T-helper 17 cell (primary cell): ENCODE data around the gene MACIR. TPM values are rescaled to one million over a fixed set of nuclear protein-coding genes. Genes with fewer than 3 reads are reported as not detected.

Experiments
- ATAC-seq: fragments of 150-1000 bp; cut with Tn5 transposase; 2 replicates; pipeline ENCODE4 v1.10.0; 2021; ENCODE audit warnings: mild to moderate bottlenecking, moderate library complexity
- DNase-seq, 3 donors: peaks; one replicate each; pipeline versions ENCODE4 v3.0.0 to v3.0.0-alpha.2; 2020 to 2021
- H3K9me3 ChIP-seq: one replicate; pipeline ENCODE4 v1.7.0; 2013; ENCODE audit warnings: low read length, mild to moderate bottlenecking; ENCODE audit not compliant: control insufficient read depth, poor library complexity, severe bottlenecking
- H3K27ac Mint-ChIP-seq: one replicate; pipeline ENCODE4 v1.8.0; 2022; ENCODE audit warnings: mild to moderate bottlenecking, moderate library complexity, mixed read lengths
- H3K27me3 Mint-ChIP-seq: one replicate; pipeline ENCODE4 v1.8.0; 2022; ENCODE audit warnings: mixed read lengths
- H3K36me3 Mint-ChIP-seq: one replicate; pipeline ENCODE4 v1.8.0; 2022; ENCODE audit warnings: low read depth, mixed read lengths
- H3K4me1 Mint-ChIP-seq: one replicate; pipeline ENCODE4 v1.8.0; 2022; ENCODE audit warnings: mild to moderate bottlenecking, mixed read lengths
- H3K4me3 Mint-ChIP-seq: one replicate; pipeline ENCODE4 v1.8.0; 2022; ENCODE audit warnings: mild to moderate bottlenecking, moderate library complexity, mixed read lengths
- total RNA-seq, 4 donors: library from RNA in 2 of 4; stranded (reverse) in 2 of 4; gene quantifications; one replicate each; pipeline ENCODE4 v1.2.3 and lab custom pipeline; 2022 to 2026

MACIR gene
- total RNA-seq, 2 donors from 2014 or later = 1.7 to 3.6 TPM

GRCh38 chr5:103283869-103284268 is 25.3 kb downstream of the MACIR start:
- Mint-ChIP-seq H3K4me3 (no peak overlapping the region), H3K27me3 (no peaks in the 10 kb centered on the region), H3K36me3 (no peaks in the 10 kb centered on the region), H3K27ac (no peak overlapping the region), H3K4me1 (peaks cover 2% of the 10 kb centered on the region)
- ATAC-seq (no peak), DNase-seq (no peak)
- H3K9me3 ChIP-seq = no peaks in the 10 kb centered on the region

DNA sequence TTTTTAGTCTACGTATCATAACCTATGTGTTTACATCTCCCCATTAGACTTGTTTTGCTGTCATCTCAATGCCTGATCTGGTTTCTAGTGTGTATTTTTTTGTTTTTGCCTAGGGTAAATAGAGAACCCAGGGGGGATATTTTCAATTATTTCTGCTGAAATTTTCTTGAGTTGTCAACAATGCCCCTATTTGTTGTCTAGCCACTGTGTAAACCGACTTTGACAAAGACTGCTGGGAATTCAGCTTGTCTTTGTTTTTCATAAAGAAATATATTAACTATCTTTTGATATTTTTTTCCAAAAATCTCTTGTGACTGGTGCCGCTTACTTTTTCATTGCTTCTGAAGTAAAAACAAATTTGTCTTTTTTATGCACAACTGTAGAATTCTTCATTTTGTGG is 28.1 kb downstream of the MACIR start:
- DNase-seq = no peak
- Mint-ChIP-seq H3K27me3 (no peaks in the 10 kb centered on the region), H3K36me3 (no peaks in the 10 kb centered on the region), H3K4me3 (no peak overlapping the region), H3K27ac (no peak overlapping the region), H3K4me1 (peaks cover under 1% of the 10 kb centered on the region)
- ATAC-seq = no peak
- H3K9me3 ChIP-seq = no peaks in the 10 kb centered on the region

DNA sequence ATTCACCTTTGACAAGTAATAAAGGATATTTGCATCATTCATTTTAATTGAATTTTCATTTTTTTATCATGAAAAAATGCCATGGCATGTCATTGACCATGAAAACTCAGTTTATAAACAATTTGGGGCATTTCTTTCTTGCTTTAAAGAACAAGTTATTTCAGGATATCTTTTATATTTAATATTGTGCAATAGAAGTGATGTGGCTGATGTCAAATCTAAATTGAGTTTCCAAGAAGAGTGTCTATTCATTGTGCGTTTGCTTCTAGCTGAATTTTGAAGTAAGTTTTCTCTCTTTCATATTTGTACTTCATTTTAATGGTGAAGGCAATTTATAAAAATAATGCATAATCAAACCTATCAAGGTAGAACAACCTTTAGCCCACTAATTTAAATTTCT is 30.5 kb downstream of the MACIR start:
- ATAC-seq = no peak
- no peak overlapping the region for H3K4me3 Mint-ChIP-seq
- H3K27me3 Mint-ChIP-seq = no peaks in the 10 kb centered on the region

DNA sequence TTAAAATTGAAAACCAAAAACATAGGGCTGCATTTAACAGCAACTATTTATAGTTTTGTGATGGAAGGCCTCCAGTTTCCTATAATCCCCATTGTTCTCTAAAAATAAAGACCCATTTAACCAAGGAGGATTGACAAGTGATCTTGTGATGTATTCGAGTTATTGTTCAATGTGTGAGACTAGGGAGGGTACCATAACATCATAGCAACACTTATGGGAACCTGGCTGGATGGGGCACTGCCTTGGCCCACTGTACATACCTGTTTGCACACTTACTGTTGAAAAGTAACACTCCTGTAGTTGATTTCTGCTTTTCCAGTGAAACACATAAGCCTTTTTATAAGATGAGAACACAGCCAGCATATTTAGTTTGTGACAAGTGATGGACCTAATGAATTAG is 32.3 kb downstream of the MACIR start:
- Mint-ChIP-seq H3K4me1 (no peaks in the 10 kb centered on the region), H3K27me3 (no peaks in the 10 kb centered on the region), H3K36me3 (no peaks in the 10 kb centered on the region), H3K27ac (no peak overlapping the region), H3K4me3 (no peak overlapping the region)
- no peaks in the 10 kb centered on the region for H3K9me3 ChIP-seq
- DNase-seq = no peak
- ATAC-seq = no peak

More for the DNA sequence above, 30.5 kb downstream of the MACIR start:
- no peaks in the 10 kb centered on the region for H3K9me3 ChIP-seq
- Mint-ChIP-seq H3K4me1 (no peaks in the 10 kb centered on the region), H3K36me3 (no peaks in the 10 kb centered on the region), H3K27ac (no peak overlapping the region)
- no peak for DNase-seq

DNA sequence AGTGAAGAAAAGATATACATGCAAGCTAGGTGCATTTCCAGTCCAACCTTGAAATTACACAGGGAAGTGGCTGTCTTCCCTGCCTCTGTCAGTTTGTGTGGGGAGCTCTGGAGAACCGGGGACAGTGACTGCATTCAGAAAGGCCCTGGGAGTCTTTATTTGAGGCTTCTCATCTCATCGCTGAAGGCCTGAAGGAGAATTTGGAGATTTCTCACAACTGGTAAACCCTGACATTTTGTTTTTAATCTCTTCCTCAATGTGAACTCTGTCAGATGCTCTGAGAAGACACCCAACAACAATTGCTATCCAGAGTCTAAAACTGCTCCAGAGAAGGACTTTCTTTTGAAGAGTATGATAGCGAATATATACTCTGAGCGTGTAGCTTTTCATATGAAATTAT is 33.0 kb downstream of the MACIR start:
- Mint-ChIP-seq H3K36me3 (no peaks in the 10 kb centered on the region), H3K27me3 (no peaks in the 10 kb centered on the region), H3K4me3 (no peak overlapping the region), H3K4me1 (no peaks in the 10 kb centered on the region), H3K27ac (no peak overlapping the region)
- H3K9me3 ChIP-seq = no peaks in the 10 kb centered on the region
- no peak for DNase-seq
- ATAC-seq = no peak

DNA sequence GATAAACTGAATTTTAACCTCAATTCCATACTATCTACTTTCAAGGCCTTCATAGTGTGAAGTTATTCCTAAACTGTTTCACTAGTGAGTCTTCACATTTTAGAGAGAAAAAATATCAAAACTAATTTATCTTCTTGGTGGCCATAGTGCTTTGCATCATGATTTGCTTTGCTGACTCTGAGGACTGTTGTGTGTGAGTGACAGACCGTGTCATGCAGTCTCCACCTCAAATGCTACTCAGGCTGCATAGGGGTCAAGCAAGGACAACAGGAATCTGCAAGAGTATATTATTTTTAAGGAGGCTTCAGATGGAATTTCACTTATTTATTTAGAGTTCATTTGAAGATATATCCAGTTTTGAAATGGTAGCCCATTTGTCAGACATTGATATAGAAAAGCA is 34.5 kb downstream of the MACIR start:
- no peak for DNase-seq
- no peaks in the 10 kb centered on the region for H3K4me1 Mint-ChIP-seq
- no peak for ATAC-seq
- no peaks in the 10 kb centered on the region for H3K9me3 ChIP-seq
- H3K27ac Mint-ChIP-seq = no peak overlapping the region
- no peak overlapping the region for H3K4me3 Mint-ChIP-seq
- no peaks in the 10 kb centered on the region for H3K36me3 Mint-ChIP-seq
- H3K27me3 Mint-ChIP-seq = no peaks in the 10 kb centered on the region

DNA sequence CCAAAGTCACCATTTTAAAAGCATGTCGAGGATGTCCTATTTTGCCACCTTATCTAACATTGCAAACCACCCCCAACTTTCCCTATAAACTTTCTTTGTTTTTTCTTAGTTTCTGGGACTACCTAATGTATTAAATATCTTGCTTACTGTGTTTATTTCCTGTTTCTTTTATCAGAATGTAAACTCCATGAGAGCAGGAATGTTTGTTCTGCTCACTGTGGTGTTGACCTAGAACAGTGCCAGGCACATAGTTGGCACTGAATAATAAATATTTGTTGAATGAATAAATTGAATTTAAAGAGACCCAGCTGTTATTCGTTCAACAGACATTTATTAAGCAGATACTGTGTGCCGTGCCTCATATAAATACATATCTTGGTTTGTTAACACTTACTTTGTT is 35.2 kb downstream of the MACIR start:
- Mint-ChIP-seq H3K36me3 (no peaks in the 10 kb centered on the region), H3K4me3 (no peak overlapping the region), H3K27ac (no peak overlapping the region), H3K27me3 (peaks cover 2% of the 10 kb centered on the region), H3K4me1 (no peaks in the 10 kb centered on the region)
- no peak for ATAC-seq
- DNase-seq = no peak
- H3K9me3 ChIP-seq = no peaks in the 10 kb centered on the region

GRCh38 chr5:103294906-103295305 is 36.3 kb downstream of the MACIR start:
- H3K27me3 Mint-ChIP-seq = peaks cover 6% of the 10 kb centered on the region
- ATAC-seq (no peak), DNase-seq (no peak)
- H3K36me3 Mint-ChIP-seq = no peaks in the 10 kb centered on the region
- no peak overlapping the region for H3K4me3 Mint-ChIP-seq
- H3K27ac Mint-ChIP-seq = no peak overlapping the region
- H3K9me3 ChIP-seq = no peaks in the 10 kb centered on the region
- H3K4me1 Mint-ChIP-seq = no peaks in the 10 kb centered on the region

- Mint-ChIP-seq H3K36me3 (no peaks in the 10 kb centered on the region), H3K27ac (no peak overlapping the region), H3K4me3 (no peak overlapping the region), H3K27me3 (peaks cover 6% of the 10 kb centered on the region), H3K4me1 (no peaks in the 10 kb centered on the region)
- no peaks in the 10 kb centered on the region for H3K9me3 ChIP-seq
- DNase-seq (no peak), ATAC-seq (no peak)
Observed at GRCh38 chr5:103295424-103295823, 36.9 kb downstream of the MACIR start.

- Mint-ChIP-seq H3K27ac (no peak overlapping the region), H3K27me3 (peaks cover 11% of the 10 kb centered on the region), H3K36me3 (no peaks in the 10 kb centered on the region), H3K4me3 (no peak overlapping the region), H3K4me1 (no peaks in the 10 kb centered on the region)
- H3K9me3 ChIP-seq = no peaks in the 10 kb centered on the region
- ATAC-seq (no peak), DNase-seq (no peak)
Observed at GRCh38 chr5:103295871-103296270, 37.3 kb downstream of the MACIR start.

DNA sequence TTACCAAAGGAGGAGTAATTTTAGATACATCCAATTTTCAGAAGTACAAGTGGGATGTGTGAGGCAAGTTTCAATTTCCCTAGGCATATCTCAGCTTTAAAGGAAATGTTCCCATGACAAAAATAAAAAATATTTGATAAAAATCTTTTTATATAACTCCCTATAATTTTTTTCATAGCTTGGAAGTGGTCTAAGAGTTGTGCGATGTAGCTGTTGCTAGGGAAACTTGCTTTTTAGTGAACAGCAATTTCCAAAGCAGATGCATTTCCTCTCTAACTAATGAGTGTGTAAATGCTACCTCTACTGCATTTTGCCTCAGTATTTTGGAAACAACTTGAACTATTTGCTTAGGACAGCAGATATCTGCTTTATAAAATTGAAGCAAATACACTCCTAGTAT is 39.6 kb downstream of the MACIR start:
- ATAC-seq = no peak
- Mint-ChIP-seq H3K4me1 (no peaks in the 10 kb centered on the region), H3K27ac (no peak overlapping the region), H3K4me3 (no peak overlapping the region), H3K36me3 (no peaks in the 10 kb centered on the region), H3K27me3 (peaks cover 15% of the 10 kb centered on the region)
- no peaks in the 10 kb centered on the region for H3K9me3 ChIP-seq
- DNase-seq = no peak

GRCh38 chr5:103298607-103299188 is 40.1 kb downstream of the MACIR start:
- no peak for ATAC-seq
- Mint-ChIP-seq H3K36me3 (no peaks in the 10 kb centered on the region), H3K4me1 (no peaks in the 10 kb centered on the region), H3K4me3 (no peak overlapping the region), H3K27ac (no peak overlapping the region), H3K27me3 (peaks cover 15% of the 10 kb centered on the region)
- no peaks in the 10 kb centered on the region for H3K9me3 ChIP-seq
- no peak for DNase-seq

DNA sequence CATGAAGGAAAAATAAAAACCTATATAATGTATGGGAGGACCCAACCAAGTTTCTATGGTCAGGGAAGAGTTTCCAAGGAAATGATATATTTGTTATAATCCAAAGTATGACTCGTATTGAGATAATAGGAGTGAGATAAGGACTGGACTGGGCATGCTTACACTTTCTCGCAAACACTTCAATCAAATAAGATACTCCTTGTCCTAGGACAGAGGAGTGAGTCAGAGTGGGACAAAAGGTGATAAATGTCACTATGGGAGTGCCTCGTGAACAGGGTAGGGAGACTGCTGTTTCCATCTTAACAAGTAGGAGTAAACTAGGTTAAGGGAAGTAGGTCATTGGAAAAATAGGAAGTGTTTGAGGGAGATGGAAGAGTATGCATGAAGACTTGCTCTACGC is 47.2 kb downstream of the MACIR start:
- no peak overlapping the region for H3K27ac Mint-ChIP-seq
- DNase-seq = no peak
- peaks cover 20% of the 10 kb centered on the region for H3K27me3 Mint-ChIP-seq
- no peaks in the 10 kb centered on the region for H3K4me1 Mint-ChIP-seq
- H3K4me3 Mint-ChIP-seq = no peak overlapping the region
- no peak for ATAC-seq
- H3K36me3 Mint-ChIP-seq = no peaks in the 10 kb centered on the region
- no peaks in the 10 kb centered on the region for H3K9me3 ChIP-seq

DNA sequence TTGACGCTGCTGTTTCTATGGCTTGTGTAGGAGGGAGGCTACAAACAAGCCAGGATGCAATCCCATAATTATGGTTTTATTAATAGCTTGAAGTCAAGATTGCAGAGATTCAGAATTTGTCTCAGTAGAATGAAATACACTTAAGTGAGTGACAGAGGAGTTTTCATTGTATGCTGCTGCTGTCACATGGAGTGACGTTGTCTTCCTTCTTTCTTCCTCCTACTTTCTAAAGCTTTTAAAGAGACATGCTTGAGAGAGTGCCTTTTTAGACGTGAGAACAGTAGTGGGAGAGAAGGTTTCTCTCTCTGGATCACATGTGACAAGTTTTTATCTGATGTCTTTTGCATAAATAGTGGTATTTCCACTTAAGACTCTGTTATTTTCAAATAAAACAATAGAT is 48.9 kb downstream of the MACIR start:
- Mint-ChIP-seq H3K27me3 (peaks cover 25% of the 10 kb centered on the region), H3K36me3 (no peaks in the 10 kb centered on the region), H3K27ac (no peak overlapping the region), H3K4me3 (no peak overlapping the region), H3K4me1 (no peaks in the 10 kb centered on the region)
- H3K9me3 ChIP-seq = no peaks in the 10 kb centered on the region
- no peak for ATAC-seq
- no peak for DNase-seq
